SU-DHL-6 (cell line): ENCODE data around the gene SH2D4B.

Experiments used
- CTCF ChIP-seq: fragments of 200-600 bp; sonication (generic); IDR thresholded peaks from one replicate; pipeline ENCODE4 v1.5.1; 2017; ENCODE audit warnings: antibody characterized with exemption, mild to moderate bottlenecking, low read length, moderate library complexity; ENCODE audit not compliant: insufficient read depth, poor library complexity, severe bottlenecking
- EZH2phosphoT487 ChIP-seq: fragments of 200-600 bp; sonication (generic), shearing (Covaris generic); conservative IDR thresholded peaks from 2 replicates; pipeline ENCODE4 v1.6.1; 2018; ENCODE audit warnings: mild to moderate bottlenecking, antibody characterized with exemption, low read length, moderate library complexity, mixed read lengths

GRCh38 chr10:80530816-80531215 lies 6.9 kb upstream of the SH2D4B start:
- no peak for TF ChIP-seq CTCF
- TF ChIP-seq EZH2phosphoT487: no peak
